ENCODE measurements around the gene TMEM184A.
"Not testable (repeated sequence)": the region's sequence is repeated elsewhere in the genome, so short reads cannot be mapped to it uniquely, and the experiment has no call there.

TMEM184A gene

GRCh38 chr7:1521456-1521855 is 34.5 kb downstream of the TMEM184A start:
- H3K9me3 ChIP-seq (ENCODE audit: low read length): peaks cover 8% of the 10 kb centered on the region
- H3K27me3 ChIP-seq (ENCODE audit: insufficient read depth, low read length): peaks cover 10% of the 10 kb centered on the region
- no peak overlapping the region for H3K4me3 ChIP-seq (ENCODE audit: low read length)
- peaks cover 6% of the 10 kb centered on the region for H3K4me1 ChIP-seq (ENCODE audit: insufficient read depth, low read length)
- H3K36me3 ChIP-seq (ENCODE audit: insufficient read depth, low read length): no peaks in the 10 kb centered on the region
- no peak overlapping the region for H2AFZ ChIP-seq (ENCODE audit: low read depth, low read length)

GRCh38 chr7:1520539-1521234 is 35.3 kb downstream of the TMEM184A start:
- H3K36me3 ChIP-seq (ENCODE audit: insufficient read depth, low read length): no peaks in the 10 kb centered on the region
- no peak overlapping the region for H3K4me3 ChIP-seq (ENCODE audit: low read length)
- H3K27me3 ChIP-seq (ENCODE audit: insufficient read depth, low read length): peaks cover 9% of the 10 kb centered on the region
- H2AFZ ChIP-seq (ENCODE audit: low read depth, low read length): no peak overlapping the region
- peaks cover 6% of the 10 kb centered on the region for H3K4me1 ChIP-seq (ENCODE audit: insufficient read depth, low read length)
- H3K9me3 ChIP-seq (ENCODE audit: low read length): peaks cover 8% of the 10 kb centered on the region

GRCh38 chr7:1519322-1519922 is 36.6 kb downstream of the TMEM184A start:
- not testable (repeated sequence) for H3K27me3 ChIP-seq (ENCODE audit: insufficient read depth, low read length); H3K4me1 ChIP-seq (ENCODE audit: insufficient read depth, low read length); H2AFZ ChIP-seq (ENCODE audit: low read depth, low read length); H3K4me3 ChIP-seq (ENCODE audit: low read length); H3K36me3 ChIP-seq (ENCODE audit: insufficient read depth, low read length); H3K9me3 ChIP-seq (ENCODE audit: low read length)

- no peak overlapping the region for H2AFZ ChIP-seq (ENCODE audit: low read depth, low read length)
- no peak overlapping the region for H3K4me3 ChIP-seq (ENCODE audit: low read length)
- peaks cover 9% of the 10 kb centered on the region for H3K4me1 ChIP-seq (ENCODE audit: insufficient read depth, low read length)
- H3K36me3 ChIP-seq (ENCODE audit: insufficient read depth, low read length): no peaks in the 10 kb centered on the region
- peaks cover 8% of the 10 kb centered on the region for H3K9me3 ChIP-seq (ENCODE audit: low read length)
- no peaks in the 10 kb centered on the region for H3K27me3 ChIP-seq (ENCODE audit: insufficient read depth, low read length)
Measured at GRCh38 chr7:1516586-1517251, 39.3 kb downstream of the TMEM184A start.

GRCh38 chr7:1515509-1515967 is 40.5 kb downstream of the TMEM184A start:
- H3K27me3 ChIP-seq (ENCODE audit: insufficient read depth, low read length); H3K9me3 ChIP-seq (ENCODE audit: low read length); H3K36me3 ChIP-seq (ENCODE audit: insufficient read depth, low read length); H3K4me3 ChIP-seq (ENCODE audit: low read length); H2AFZ ChIP-seq (ENCODE audit: low read depth, low read length); H3K4me1 ChIP-seq (ENCODE audit: insufficient read depth, low read length): not testable (repeated sequence)

GRCh38 chr7:1514995-1515401 is 41.0 kb downstream of the TMEM184A start:
- Histone ChIP-seq H2AFZ (ENCODE audit: low read depth, low read length) (no peak overlapping the region), H3K4me3 (ENCODE audit: low read length) (no peak overlapping the region), H3K36me3 (ENCODE audit: insufficient read depth, low read length) (no peaks in the 10 kb centered on the region), H3K27me3 (ENCODE audit: insufficient read depth, low read length) (no peaks in the 10 kb centered on the region), H3K9me3 (ENCODE audit: low read length) (peaks cover 8% of the 10 kb centered on the region), H3K4me1 (ENCODE audit: insufficient read depth, low read length) (peaks cover 3% of the 10 kb centered on the region)

GRCh38 chr7:1514407-1514806 is 41.6 kb downstream of the TMEM184A start:
- H2AFZ ChIP-seq (ENCODE audit: low read depth, low read length): no peak overlapping the region
- no peak overlapping the region for H3K4me3 ChIP-seq (ENCODE audit: low read length)
- H3K27me3 ChIP-seq (ENCODE audit: insufficient read depth, low read length): no peaks in the 10 kb centered on the region
- no peaks in the 10 kb centered on the region for H3K36me3 ChIP-seq (ENCODE audit: insufficient read depth, low read length)
- H3K9me3 ChIP-seq (ENCODE audit: low read length): peaks cover 5% of the 10 kb centered on the region
- H3K4me1 ChIP-seq (ENCODE audit: insufficient read depth, low read length): peaks cover 3% of the 10 kb centered on the region

GRCh38 chr7:1513657-1514095 is 42.3 kb downstream of the TMEM184A start:
- Histone ChIP-seq H3K36me3 (ENCODE audit: insufficient read depth, low read length) (no peaks in the 10 kb centered on the region), H2AFZ (ENCODE audit: low read depth, low read length) (no peak overlapping the region), H3K9me3 (ENCODE audit: low read length) (peaks cover 2% of the 10 kb centered on the region), H3K27me3 (ENCODE audit: insufficient read depth, low read length) (no peaks in the 10 kb centered on the region), H3K4me1 (ENCODE audit: insufficient read depth, low read length) (peaks cover 3% of the 10 kb centered on the region), H3K4me3 (ENCODE audit: low read length) (no peak overlapping the region)

- no peaks in the 10 kb centered on the region for H3K36me3 ChIP-seq (ENCODE audit: insufficient read depth, low read length)
Measured at GRCh38 chr7:1512781-1513656, 43.0 kb downstream of the TMEM184A start.

GRCh38 chr7:1511444-1512422 is 44.3 kb downstream of the TMEM184A start:
- Histone ChIP-seq H3K4me3 (ENCODE audit: low read length) (no peak overlapping the region), H3K27me3 (ENCODE audit: insufficient read depth, low read length) (no peaks in the 10 kb centered on the region), H3K36me3 (ENCODE audit: insufficient read depth, low read length) (no peaks in the 10 kb centered on the region), H3K4me1 (ENCODE audit: insufficient read depth, low read length) (peaks cover 3% of the 10 kb centered on the region), H2AFZ (ENCODE audit: low read depth, low read length) (no peak overlapping the region), H3K9me3 (ENCODE audit: low read length) (no peaks in the 10 kb centered on the region)

More at GRCh38 chr7:1512781-1513656, 43.0 kb downstream of the TMEM184A start:
- no peaks in the 10 kb centered on the region for H3K27me3 ChIP-seq (ENCODE audit: insufficient read depth, low read length)
- H3K9me3 ChIP-seq (ENCODE audit: low read length): no peaks in the 10 kb centered on the region
- H2AFZ ChIP-seq (ENCODE audit: low read depth, low read length): no peak overlapping the region
- H3K4me1 ChIP-seq (ENCODE audit: insufficient read depth, low read length): peaks cover 3% of the 10 kb centered on the region
- H3K4me3 ChIP-seq (ENCODE audit: low read length): no peak overlapping the region

GRCh38 chr7:1510780-1511154 is 45.2 kb downstream of the TMEM184A start:
- peaks cover 3% of the 10 kb centered on the region for H3K4me1 ChIP-seq (ENCODE audit: insufficient read depth, low read length)
- no peaks in the 10 kb centered on the region for H3K36me3 ChIP-seq (ENCODE audit: insufficient read depth, low read length)
- H2AFZ ChIP-seq (ENCODE audit: low read depth, low read length): no peak overlapping the region
- H3K4me3 ChIP-seq (ENCODE audit: low read length): no peak overlapping the region
- no peaks in the 10 kb centered on the region for H3K27me3 ChIP-seq (ENCODE audit: insufficient read depth, low read length)
- no peaks in the 10 kb centered on the region for H3K9me3 ChIP-seq (ENCODE audit: low read length)

GRCh38 chr7:1509226-1509625 is 46.8 kb downstream of the TMEM184A start:
- H3K36me3 ChIP-seq (ENCODE audit: insufficient read depth, low read length): no peaks in the 10 kb centered on the region

More at GRCh38 chr7:1509226-1509625, 46.8 kb downstream of the TMEM184A start:
- Histone ChIP-seq H2AFZ (ENCODE audit: low read depth, low read length) (no peak overlapping the region), H3K9me3 (ENCODE audit: low read length) (no peaks in the 10 kb centered on the region), H3K4me1 (ENCODE audit: insufficient read depth, low read length) (peaks cover 3% of the 10 kb centered on the region), H3K4me3 (ENCODE audit: low read length) (no peak overlapping the region), H3K27me3 (ENCODE audit: insufficient read depth, low read length) (no peaks in the 10 kb centered on the region)
